Adipocyte (in vitro differentiated cells): ENCODE measurements around the gene MYH4.

Experiments
- DNase-seq: peaks from one replicate; pipeline ENCODE4 v3.0.0-alpha.2; 2015; ENCODE audit warnings: low read depth
- H3K27me3 ChIP-seq: replicated peaks from 2 replicates; pipeline ENCODE4 v1.7.0; 2013; ENCODE audit warnings: mild to moderate bottlenecking, low read length, moderate library complexity; ENCODE audit not compliant: control insufficient read depth, insufficient read depth
- H3K36me3 ChIP-seq: 2 replicates; pipeline ENCODE4 v1.7.0; 2013; ENCODE audit warnings: low read length, mild to moderate bottlenecking, moderate library complexity; ENCODE audit not compliant: control insufficient read depth, insufficient read depth, severe bottlenecking
- H3K4me1 ChIP-seq: 2 replicates; pipeline ENCODE4 v1.7.0; 2013; ENCODE audit warnings: mild to moderate bottlenecking, low read length, moderate library complexity; ENCODE audit not compliant: control insufficient read depth, insufficient read depth
- H3K4me3 ChIP-seq: 2 replicates; pipeline ENCODE4 v1.7.0; 2013; ENCODE audit warnings: mild to moderate bottlenecking, low read length, moderate library complexity
- H3K9ac ChIP-seq: 2 replicates; pipeline ENCODE4 v1.7.0; 2013; ENCODE audit warnings: mild to moderate bottlenecking, low read length, moderate library complexity
- H3K9me3 ChIP-seq: 2 replicates; pipeline ENCODE4 v1.7.0; 2013; ENCODE audit warnings: mild to moderate bottlenecking, low read length, moderate library complexity; ENCODE audit not compliant: control insufficient read depth

Gene MYH4

GRCh38 chr17:10471858-10472257 lies 2.5 kb upstream of the MYH4 start:
- no peaks in the 10 kb centered on the region for H3K9me3 ChIP-seq
- H3K27me3 ChIP-seq: no peaks in the 10 kb centered on the region
- no peaks in the 10 kb centered on the region for H3K36me3 ChIP-seq
- H3K4me1 ChIP-seq: no peaks in the 10 kb centered on the region
- no peak for DNase-seq
- no peak overlapping the region for H3K9ac ChIP-seq
- no peak overlapping the region for H3K4me3 ChIP-seq

GRCh38 chr17:10463402-10463801 lies 6.0 kb downstream of the MYH4 start:
- Histone ChIP-seq H3K27me3 (peaks cover 5% of the 10 kb centered on the region), H3K4me3 (no peak overlapping the region), H3K36me3 (no peaks in the 10 kb centered on the region), H3K9ac (no peak overlapping the region), H3K4me1 (no peaks in the 10 kb centered on the region), H3K9me3 (no peaks in the 10 kb centered on the region)
- no peak for DNase-seq

- Histone ChIP-seq H3K4me1 (no peaks in the 10 kb centered on the region), H3K9ac (no peak overlapping the region), H3K4me3 (no peak overlapping the region), H3K27me3 (peaks cover 5% of the 10 kb centered on the region), H3K36me3 (no peaks in the 10 kb centered on the region), H3K9me3 (no peaks in the 10 kb centered on the region)
- DNase-seq: no peak
Observed at GRCh38 chr17:10460062-10460461, 9.3 kb downstream of the MYH4 start.

GRCh38 chr17:10458701-10459100 lies 10.7 kb downstream of the MYH4 start:
- H3K27me3 ChIP-seq: peaks cover 5% of the 10 kb centered on the region
- no peaks in the 10 kb centered on the region for H3K4me1 ChIP-seq
- no peak overlapping the region for H3K4me3 ChIP-seq
- H3K9me3 ChIP-seq: no peaks in the 10 kb centered on the region
- no peaks in the 10 kb centered on the region for H3K36me3 ChIP-seq
- H3K9ac ChIP-seq: no peak overlapping the region
- no peak for DNase-seq

GRCh38 chr17:10457952-10458351 lies 11.4 kb downstream of the MYH4 start:
- H3K9ac ChIP-seq: no peak overlapping the region
- H3K27me3 ChIP-seq: peaks cover 5% of the 10 kb centered on the region
- H3K4me1 ChIP-seq: no peaks in the 10 kb centered on the region
- H3K36me3 ChIP-seq: no peaks in the 10 kb centered on the region
- no peaks in the 10 kb centered on the region for H3K9me3 ChIP-seq
- DNase-seq: no peak
- no peak overlapping the region for H3K4me3 ChIP-seq

- H3K4me1 ChIP-seq: no peaks in the 10 kb centered on the region
- H3K9me3 ChIP-seq: no peaks in the 10 kb centered on the region
- DNase-seq: no peak
- H3K9ac ChIP-seq: no peak overlapping the region
- no peaks in the 10 kb centered on the region for H3K36me3 ChIP-seq
- peaks cover 5% of the 10 kb centered on the region for H3K27me3 ChIP-seq
- H3K4me3 ChIP-seq: no peak overlapping the region
Observed at GRCh38 chr17:10447026-10447931, 22.1 kb downstream of the MYH4 start.

GRCh38 chr17:10439816-10440215 lies 29.5 kb downstream of the MYH4 start:
- H3K4me3 ChIP-seq: no peak overlapping the region
- no peak overlapping the region for H3K9ac ChIP-seq
- DNase-seq: no peak
- no peaks in the 10 kb centered on the region for H3K4me1 ChIP-seq
- peaks cover 6% of the 10 kb centered on the region for H3K27me3 ChIP-seq
- H3K9me3 ChIP-seq: peaks cover 4% of the 10 kb centered on the region
- H3K36me3 ChIP-seq: no peaks in the 10 kb centered on the region

- peaks cover 12% of the 10 kb centered on the region for H3K9me3 ChIP-seq
- H3K4me3 ChIP-seq: no peak overlapping the region
- no peaks in the 10 kb centered on the region for H3K4me1 ChIP-seq
- H3K27me3 ChIP-seq: no peaks in the 10 kb centered on the region
- no peak for DNase-seq
- no peak overlapping the region for H3K9ac ChIP-seq
- no peaks in the 10 kb centered on the region for H3K36me3 ChIP-seq
Observed at GRCh38 chr17:10435096-10435495, 34.3 kb downstream of the MYH4 start.

- Histone ChIP-seq H3K9me3 (peaks cover 9% of the 10 kb centered on the region), H3K27me3 (no peaks in the 10 kb centered on the region)
- no peak for DNase-seq
Observed at GRCh38 chr17:10429421-10430045, 39.8 kb downstream of the MYH4 start.

GRCh38 chr17:10428781-10429180 lies 40.6 kb downstream of the MYH4 start:
- no peaks in the 10 kb centered on the region for H3K4me1 ChIP-seq
- H3K9me3 ChIP-seq: peaks cover 9% of the 10 kb centered on the region
- H3K27me3 ChIP-seq: no peaks in the 10 kb centered on the region
- no peak overlapping the region for H3K4me3 ChIP-seq
- H3K9ac ChIP-seq: no peak overlapping the region
- no peak for DNase-seq
- no peaks in the 10 kb centered on the region for H3K36me3 ChIP-seq

More at GRCh38 chr17:10429421-10430045, 39.8 kb downstream of the MYH4 start:
- Histone ChIP-seq H3K36me3 (no peaks in the 10 kb centered on the region), H3K9ac (no peak overlapping the region), H3K4me3 (no peak overlapping the region), H3K4me1 (no peaks in the 10 kb centered on the region)

- H3K36me3 ChIP-seq: no peaks in the 10 kb centered on the region
- no peaks in the 10 kb centered on the region for H3K27me3 ChIP-seq
- no peak within 1 kb of the TSS for H3K4me3 ChIP-seq
- DNase-seq: no peak
- no peak within 1 kb of the TSS for H3K9ac ChIP-seq
- no peaks in the 10 kb centered on the region for H3K9me3 ChIP-seq
- H3K4me1 ChIP-seq: no peaks in the 10 kb centered on the region
Observed at GRCh38 chr17:10421900-10422542, 47.3 kb downstream of the MYH4 start, which contains the start of gene MYH8. Gene MYH8, minus strand, starts transcription at chr17:10421950. Its CDS starts 1,723 bp downstream, at chr17:10420227.
